ENCODE measurements around the gene H2BK1.

The H2BK1 gene

GRCh38 chr7:151201751-151202150 is 8.5 kb downstream of the H2BK1 start:
- DNase-seq = no peak

DNA sequence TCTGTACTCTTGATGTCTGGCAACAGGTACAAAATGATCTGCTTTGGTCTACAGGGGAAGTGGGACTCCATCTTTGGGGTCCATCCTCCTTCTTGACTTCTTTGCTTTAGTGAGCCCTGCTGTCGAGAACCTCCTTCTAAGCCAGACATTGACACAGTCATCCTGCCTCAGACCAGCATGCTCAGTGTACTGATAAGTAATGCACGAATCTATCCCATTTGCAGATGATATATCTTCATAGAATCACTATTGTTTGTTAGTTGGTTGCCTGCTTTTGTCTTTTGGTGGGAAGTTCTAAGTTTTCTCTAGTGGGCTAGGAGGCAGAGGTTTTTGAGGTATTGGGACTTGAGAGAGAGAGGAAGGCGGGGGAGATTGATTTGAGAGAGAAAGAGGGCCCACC is 8.9 kb downstream of the H2BK1 start:
- DNase-seq = no peak

GRCh38 chr7:151198945-151199848 is 11.1 kb downstream of the H2BK1 start:
- peak in 7 of 14 donors; percentile 4 to 59 (median 34) for DNase-seq

DNA sequence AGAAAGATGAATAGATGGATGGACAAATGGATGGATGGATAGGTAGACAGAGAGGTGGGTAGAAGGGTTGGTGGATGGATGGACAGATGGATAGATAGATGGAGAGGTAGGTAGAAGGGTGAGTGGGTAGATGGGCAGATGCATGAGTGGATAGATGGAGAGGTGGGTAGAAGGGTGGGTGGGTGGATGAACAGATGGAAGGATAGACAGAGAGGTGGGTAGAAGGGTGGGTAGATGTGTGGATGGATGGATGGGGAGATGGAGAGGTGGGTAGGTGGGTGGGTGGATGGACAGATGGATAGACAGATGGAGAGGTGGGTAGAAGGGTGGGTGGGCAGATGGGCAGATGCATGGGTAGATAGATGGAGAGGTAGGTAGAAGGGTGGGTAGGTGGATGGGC is 12.4 kb downstream of the H2BK1 start:
- no peak for DNase-seq

DNA sequence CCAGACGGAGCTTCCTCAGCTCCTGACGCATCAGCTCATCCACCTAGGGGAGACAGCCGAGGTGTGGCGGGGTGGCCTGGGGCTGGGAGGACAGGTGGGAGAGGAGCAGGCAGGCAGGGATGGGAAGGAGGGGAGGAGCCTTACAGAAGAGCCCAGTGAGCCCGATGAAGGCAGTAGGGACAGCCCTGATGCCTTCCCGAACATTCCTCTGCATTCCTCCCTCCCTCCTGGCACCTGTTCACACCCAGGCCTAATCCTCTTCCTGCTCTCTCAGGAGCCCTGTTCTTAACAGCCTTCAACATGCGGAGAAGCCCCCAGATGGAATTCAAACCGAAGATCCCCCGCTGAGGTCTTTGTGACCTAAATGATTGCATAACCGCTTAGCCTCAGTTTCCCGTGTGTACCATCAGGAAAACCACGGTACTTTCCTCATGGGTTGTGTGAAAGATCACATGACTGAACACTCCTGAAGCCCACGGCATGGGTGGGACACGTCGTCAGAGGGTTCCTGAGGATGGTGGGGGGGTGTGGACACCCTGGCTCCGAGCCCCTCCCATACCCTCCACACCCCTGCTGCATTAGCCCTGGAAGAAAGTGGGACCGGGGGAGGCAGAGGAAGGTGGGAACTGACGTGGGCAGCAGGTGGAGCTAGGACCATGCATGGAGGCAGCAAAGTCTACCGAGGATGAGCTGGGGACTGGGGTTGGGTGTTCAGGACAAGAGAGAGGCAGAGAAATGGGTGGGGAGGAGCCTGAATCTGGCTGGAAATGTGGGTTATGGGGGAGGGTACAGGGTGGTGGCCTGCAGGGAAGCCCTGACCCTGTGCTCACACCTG is 14.5 kb downstream of the H2BK1 start:
- DNase-seq = no peak

- DNase-seq = no peak
These were observed 16.1 kb downstream of the H2BK1 start for GRCh38 chr7:151194188-151194587.

- no peak for DNase-seq
These were observed 16.9 kb downstream of the H2BK1 start for GRCh38 chr7:151193203-151193978.

GRCh38 chr7:151192002-151192539 is 18.2 kb downstream of the H2BK1 start:
- DNase-seq = no peak

DNA sequence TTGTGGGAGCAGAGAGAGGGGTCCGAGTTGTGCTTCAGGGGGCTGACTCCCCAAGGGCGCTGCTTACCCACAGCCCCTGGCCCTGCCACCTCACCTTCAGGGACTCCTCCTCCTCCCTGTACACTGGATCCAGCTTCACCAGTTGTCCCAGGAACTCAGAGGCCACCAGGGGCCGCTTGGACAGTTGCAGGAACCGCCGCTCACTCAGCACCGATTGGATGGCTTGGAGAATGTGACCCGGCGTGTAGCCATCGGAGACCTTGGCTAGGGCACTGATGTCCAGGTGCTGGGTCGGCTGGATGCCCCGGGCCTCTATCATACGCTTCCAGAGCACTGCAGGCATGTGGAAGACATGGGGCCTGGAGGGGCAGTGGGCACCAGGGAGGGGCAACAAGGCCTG is 18.7 kb downstream of the H2BK1 start:
- no peak for DNase-seq

- no peak for DNase-seq
These were observed 21.2 kb downstream of the H2BK1 start for GRCh38 chr7:151189038-151189437.

- DNase-seq = no peak
These were observed 22.1 kb downstream of the H2BK1 start for GRCh38 chr7:151188252-151188542.

DNA sequence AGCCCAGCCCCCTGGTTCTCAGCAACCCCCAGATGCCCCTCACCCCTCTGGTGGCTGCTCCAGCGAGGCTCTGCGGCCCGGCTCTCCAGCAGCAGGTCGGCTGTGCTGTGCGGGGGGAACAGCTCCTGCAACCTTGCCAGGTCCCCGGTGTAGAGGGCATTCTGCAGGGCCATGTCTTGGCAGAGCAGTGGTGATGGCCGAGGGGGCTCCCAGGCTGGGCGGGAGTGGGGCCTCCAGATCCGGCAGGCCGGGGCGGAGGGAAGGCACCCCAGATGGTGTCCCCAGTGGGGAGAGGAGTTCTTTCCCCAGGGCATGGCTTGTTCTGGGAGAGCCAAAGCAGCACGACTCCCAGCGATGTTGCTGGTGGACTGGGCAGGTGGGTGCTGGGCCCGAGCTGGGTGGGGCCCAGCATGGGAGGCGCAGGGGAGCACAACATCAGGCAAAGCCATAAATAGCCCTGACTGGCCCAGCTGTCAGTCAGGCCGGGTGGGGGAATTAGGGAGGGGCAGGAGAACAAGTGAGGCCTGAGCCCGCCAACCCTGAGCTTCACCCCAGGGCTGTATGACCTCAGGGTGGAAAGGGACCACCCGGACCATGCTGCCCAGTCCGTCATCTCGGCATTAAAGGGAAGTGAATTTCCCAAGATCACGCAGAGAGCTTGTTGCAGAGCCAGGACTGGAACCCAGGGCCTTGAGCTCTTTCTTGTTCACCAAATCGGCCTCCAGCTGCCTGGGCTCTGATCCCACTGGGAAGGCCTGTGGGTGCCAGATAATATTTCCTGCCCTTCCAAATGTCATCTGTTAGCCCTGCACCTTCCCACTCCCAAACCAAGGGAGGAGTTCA is 22.7 kb downstream of the H2BK1 start:
- DNase-seq = no peak

DNA sequence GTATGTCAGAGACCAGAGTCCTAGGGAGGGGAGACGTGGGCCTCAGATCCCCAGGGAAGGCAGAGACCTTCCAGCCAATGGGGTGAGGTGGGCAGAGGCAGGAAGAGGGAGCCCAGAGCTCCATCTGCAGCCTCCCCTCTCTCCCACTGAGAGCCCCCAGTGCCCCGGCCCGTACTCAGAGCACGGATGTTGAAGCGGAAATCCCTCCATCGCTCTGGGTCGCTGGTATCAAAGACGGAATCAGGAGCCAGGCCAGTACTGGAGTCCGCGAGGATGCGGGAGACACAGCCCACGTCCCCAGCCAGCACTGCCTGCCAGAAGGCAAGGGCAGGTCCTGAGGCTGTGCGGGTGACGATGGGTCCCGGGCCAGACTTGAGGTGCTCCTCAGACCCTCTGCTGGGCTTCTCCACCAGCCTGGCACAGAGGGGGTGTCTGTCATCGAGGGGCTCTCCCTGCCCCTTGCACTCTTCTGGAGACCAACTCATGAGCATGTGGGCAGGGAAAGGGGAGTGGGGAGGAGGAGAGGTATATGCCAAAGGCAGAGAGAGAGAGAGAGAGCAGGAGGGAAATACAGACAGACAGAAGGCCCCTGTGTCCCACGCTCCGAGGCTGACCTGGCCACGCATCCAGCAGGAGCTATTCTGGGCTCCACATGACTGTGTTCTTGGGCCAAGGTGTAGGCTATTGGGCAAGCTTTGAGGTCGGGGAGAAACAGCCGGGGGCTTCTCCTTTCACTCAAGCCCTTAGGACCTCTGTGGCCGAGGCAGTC is 23.5 kb downstream of the H2BK1 start, which contains the start of gene ASB10:
TSS of gene ASB10 (minus strand) at position 611 of the 769 bp plus-strand sequence. CDS start at position 491, 120 bp downstream.
- DNase-seq = no peak

DNA sequence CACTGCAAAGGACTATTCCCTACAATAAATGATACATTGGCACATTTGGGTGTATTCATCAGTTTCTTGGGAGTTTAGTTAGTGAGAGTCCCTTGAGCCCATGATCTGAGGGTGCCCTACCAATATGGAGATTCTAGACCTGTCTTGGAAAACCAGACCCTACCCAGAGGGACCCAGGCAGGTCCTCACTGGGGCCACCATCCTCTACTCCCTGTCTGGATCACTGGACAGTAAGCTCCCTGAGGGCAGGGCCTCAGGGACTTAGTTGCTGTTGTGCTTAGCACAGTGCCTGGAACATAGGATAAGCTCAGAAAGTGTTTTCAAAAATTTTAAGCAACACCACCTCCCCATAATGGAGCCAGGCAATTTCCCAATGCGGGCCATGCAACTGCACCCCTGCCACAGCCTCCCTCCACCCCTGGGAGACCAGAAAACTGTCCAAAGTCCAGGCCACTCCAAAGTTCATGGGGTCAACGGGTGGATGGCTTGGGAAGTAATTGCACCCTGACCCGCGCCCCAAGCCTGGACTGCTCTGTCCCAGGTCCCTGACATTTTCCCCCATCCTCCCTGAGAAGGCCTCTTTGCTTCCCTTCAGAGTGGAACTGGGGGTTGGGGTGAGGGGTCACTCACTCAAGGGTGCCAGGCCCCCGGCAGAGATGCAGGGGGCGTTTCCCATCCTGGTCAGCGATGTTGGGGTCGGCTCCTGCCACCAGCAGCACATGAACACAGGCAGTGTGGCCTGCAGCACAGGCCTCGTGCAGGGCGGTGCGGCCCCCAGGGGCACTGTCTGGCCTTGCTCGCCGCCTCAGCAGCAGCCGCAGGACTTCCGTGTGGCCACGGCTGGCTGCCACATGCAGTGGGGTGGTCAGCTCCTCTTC is 24.3 kb downstream of the H2BK1 start:
- no peak for DNase-seq

GRCh38 chr7:151181011-151181431 is 29.3 kb downstream of the H2BK1 start:
- DNase-seq = no peak

- no peak for DNase-seq
These were observed 30.3 kb downstream of the H2BK1 start for GRCh38 chr7:151179946-151180345.

- DNase-seq = no peak
These were observed 30.9 kb downstream of the H2BK1 start for GRCh38 chr7:151179287-151179860.

DNA sequence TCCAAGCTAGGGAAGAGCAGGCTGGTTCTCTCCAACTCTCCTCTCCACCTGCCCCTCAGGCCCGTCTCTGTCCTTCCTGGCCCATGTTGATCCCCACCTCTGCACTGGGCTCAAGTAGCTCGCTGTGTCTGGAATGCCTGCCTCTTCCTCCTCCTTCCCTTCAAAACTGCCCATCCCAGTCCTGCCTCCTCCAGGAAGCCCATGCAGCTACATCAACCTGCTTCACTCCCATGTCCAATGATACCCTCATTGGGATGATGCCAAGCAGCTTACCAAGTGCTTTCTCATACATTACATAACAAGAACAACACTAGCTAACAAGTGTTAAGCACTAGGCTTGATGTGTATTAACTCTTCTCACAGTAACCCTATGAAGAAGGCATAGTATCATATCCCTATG is 31.5 kb downstream of the H2BK1 start:
- DNase-seq = no peak

- DNase-seq = no peak
These were observed 32.1 kb downstream of the H2BK1 start for GRCh38 chr7:151178236-151178635.
